NCI-H1436 (cell line): ENCODE data around the gene SAFB.
A peak's percentile ranks its signal among the peaks of the same experiment; 100 is the strongest.

Experiments
- DNase-seq: peaks from one replicate; lab custom pipeline; 2025; lab: John Stamatoyannopoulos, UW

SAFB gene

DNA sequence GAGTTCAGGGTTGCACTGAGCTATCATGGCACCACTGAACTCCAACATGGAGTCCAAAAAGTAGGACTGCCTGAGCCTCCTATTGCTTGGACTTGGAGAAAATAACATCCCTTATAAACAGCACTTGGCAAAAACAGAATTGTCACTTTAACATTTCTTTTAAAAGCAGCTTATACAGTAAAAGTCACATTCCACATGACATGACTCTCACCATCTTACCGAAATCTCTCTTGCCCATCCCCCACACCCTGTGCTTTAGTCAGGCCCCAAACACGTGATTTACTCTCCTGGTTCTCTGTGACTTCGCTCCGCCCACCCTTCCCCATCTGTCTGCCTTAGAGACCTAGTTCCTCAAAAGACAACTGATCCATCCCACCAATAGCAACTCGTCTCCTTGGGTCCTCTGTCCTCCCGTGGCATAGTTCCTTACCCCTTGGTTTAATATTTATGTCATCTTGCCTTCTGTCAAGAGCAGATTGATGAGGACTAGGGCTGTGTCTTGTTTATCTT, 4.6 kb downstream of the SAFB start:
- DNase-seq: no peak

- DNase-seq: no peak
Measured at GRCh38 chr19:5628461-5628860, 5.6 kb downstream of the SAFB start.

DNA sequence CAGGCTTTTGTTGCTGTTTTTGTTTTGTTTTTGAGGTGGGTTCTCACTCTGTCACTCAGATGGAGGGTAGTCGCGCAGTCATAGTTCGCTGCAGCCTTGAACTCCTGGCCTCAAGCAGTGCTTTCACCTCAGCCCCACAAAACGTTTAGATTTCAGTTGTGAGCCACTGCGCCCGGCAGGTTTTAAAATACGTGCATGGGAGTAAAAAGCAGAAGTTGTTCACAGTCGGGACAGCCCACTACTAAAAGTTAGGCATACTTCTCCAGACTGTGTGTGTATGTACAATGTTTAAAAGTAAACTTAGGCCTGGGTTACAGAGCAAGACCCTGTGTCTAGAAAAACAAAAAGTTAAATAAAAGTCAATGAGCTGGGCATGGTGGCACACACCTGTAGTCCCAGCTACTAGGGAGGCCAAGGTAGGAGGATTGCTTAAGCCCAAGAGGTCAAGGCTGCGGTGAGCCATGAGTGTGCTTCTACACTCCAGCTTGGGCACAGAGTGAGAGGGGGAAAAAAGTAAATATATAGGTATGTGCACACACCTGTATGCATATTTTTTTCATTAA, 6.1 kb downstream of the SAFB start:
- no peak for DNase-seq

- DNase-seq: no peak
Measured at GRCh38 chr19:5631567-5632240, 8.8 kb downstream of the SAFB start.

GRCh38 chr19:5632241-5632612, 9.3 kb downstream of the SAFB start:
- no peak for DNase-seq

DNA sequence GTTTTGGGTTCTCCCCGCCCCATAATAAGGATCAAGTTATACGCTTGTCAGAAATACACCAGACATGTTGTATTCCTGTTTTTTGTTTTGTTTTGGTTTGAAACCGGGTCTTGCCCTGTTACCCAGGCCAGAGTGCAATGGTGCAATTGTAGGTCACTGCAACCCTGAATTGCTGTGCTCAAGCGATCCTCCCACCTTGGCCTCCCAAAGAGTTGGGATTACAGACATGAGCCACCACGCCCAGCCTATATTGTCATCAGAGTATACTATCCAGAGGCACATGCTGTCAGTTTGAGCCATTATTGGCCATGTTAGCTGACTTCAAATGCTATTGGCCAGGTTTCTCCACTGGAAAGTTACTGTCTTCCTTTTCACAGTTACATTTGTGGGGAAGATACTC, 9.8 kb downstream of the SAFB start:
- DNase-seq: no peak

DNA sequence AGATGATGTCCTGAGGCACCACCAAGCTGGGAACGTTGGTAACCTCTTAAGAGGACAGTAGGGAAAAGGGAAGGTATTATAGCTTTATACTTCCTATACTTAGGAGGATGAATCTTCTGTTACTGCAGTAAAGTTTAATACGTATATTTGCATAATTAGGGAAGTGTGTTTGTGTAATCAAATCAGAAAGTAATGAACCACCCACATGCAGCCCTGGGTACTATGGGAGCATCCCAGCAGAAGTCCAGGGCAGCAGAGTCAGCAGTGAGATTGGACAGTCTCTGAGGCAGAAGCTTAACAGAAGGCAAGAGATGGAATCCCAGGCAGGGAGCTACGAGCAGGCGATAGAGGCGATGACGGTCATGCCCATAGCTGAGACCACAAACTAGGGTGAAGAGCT, 12.5 kb downstream of the SAFB start:
- DNase-seq: no peak

- DNase-seq: no peak
Measured at GRCh38 chr19:5637971-5638370, 15.1 kb downstream of the SAFB start.

- no peak for DNase-seq
Measured at GRCh38 chr19:5641171-5641570, 18.3 kb downstream of the SAFB start.

DNA sequence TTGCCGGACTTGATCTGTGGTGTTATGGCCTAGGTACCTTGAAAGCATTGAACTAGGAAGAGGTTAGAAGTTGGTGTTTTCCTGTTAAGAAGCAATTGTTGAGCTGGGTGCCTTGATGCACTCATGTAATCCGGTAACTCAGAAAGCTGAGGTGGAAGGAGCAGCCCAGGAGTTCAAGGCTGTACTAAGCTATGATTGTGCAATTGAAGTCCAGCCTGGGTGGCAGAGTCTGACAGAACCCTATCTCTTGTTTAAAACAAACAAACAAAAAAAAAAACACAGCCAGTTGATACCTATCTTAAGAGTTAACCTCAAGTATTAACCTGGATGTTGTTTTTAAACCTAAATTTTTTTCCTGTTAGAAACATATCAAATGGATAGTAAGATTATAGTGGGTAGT, 19.3 kb downstream of the SAFB start:
- no peak for DNase-seq

DNA sequence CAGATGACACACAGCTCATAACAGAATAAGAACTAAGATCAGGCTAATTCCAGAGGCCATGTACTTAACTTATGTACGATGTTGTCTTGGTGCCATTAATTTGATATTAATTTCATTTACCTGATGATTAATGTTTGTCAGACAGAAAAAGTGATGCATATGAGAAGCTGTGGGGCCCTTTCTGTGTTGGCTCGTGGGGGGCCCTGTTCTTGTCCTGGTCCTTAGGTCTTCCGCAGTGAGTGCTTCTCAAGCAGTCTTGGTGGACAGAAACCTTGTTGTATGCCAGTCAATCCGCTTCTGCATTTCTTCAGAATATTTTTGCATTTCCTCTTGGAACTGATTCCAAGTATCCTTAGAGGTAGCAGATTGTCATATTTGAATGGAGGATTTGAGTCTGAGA, 20.2 kb downstream of the SAFB start:
- DNase-seq: no peak

- DNase-seq: no peak
Measured at GRCh38 chr19:5644037-5644436, 21.2 kb downstream of the SAFB start.

GRCh38 chr19:5645409-5645808, 22.5 kb downstream of the SAFB start:
- peak; percentile 46 for DNase-seq

DNA sequence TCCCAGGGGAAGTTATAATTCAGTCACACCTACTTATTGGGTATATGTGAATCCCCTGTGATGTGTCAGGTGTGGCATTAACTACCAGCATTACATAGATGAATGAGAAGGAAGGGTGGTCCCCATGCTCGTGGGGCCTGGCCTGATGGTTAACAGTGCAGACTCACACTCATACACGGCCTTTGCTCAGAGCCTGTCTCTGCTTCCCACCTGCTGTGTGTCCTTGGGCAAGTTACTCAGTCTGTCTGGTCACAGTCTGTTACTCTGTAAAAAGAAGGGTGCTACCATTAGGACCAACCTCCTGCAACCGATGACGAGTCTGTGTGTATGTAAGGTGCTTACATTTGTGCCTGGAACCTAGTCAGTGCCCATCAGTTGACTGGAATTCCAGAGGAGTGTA, 23.8 kb downstream of the SAFB start:
- DNase-seq: no peak

GRCh38 chr19:5648464-5648863, 25.6 kb downstream of the SAFB start:
- DNase-seq: no peak

DNA sequence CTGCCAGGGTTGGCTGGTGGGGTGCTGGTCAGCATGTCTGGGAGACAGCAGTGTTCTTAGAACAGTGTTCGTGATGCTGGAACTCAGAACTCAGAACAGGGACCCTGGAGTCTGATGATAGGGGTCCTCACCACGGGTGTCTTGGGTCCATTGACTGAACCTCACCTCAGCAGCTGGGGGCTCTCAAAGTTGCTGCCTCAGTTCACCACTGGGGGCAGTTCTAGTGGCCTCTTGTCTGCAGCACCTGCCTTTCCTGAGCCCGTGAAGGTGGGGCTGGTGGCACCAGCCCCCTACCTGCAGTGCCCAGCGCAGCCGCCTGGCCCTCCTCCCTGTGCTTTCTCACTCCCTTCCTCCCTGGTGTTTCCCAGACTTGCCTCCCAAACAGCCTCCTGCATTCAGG, 28.5 kb downstream of the SAFB start:
- no peak for DNase-seq

DNA sequence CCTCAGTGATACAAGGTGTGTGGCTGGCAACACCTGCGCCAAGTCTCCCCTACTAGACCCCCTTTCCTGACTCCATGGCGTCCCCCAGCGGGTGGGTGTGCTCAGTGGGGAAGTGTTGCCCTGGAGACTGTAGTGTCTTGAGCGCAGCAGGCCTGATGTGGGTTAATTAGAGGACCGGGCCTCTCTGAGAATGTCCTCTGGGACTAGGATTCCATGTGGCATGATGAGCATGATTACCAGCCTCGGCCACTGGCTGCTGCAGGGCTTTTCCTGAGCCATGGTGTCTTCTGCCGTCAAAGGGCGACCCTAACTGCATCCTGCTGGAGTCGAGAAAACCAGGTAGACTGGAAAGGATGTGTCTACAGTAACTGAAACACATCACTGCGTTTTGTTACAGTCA, 29.4 kb downstream of the SAFB start:
- DNase-seq: no peak

GRCh38 chr19:5654931-5655330, 32.0 kb downstream of the SAFB start:
- no peak for DNase-seq

DNA sequence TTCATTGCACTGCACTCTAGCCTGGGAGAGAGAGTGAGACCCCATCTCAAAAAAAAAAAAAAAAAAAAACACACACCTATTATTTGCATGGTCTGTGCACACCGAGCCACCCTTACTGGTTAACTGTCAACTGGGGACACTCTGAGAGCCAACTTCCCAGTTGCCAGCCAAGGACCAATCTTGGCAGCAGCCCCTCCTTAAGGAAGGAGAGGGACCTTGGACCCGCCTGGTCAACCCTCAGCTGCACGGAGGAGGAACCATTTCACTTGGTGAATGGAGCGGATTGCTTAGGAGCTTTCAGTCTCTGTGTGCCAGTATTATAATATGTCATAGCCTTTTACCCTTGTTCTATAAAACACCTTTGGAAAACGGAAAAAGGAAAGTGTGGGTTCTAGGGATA, 32.5 kb downstream of the SAFB start:
- no peak for DNase-seq

- DNase-seq: no peak
Measured at GRCh38 chr19:5661483-5661882, 38.6 kb downstream of the SAFB start.

DNA sequence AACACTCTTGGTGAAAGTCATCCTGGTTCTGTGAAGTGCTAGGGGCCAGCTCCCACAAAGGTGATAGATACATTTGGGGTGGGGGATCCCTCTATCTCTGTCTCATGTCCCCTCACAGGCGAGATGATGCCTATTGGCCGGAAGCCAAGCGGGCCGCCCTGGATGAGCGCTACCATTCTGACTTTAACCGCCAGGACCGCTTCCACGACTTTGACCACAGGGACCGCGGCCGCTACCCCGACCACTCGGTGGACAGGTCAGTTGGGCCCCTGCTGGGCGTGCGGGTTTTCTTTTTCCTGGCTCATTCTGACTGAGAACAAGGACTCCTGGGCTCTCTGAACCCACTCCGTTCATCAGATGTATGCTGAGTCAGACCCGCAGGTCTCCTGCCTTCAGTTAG, 41.0 kb downstream of the SAFB start:
- no peak for DNase-seq

DNA sequence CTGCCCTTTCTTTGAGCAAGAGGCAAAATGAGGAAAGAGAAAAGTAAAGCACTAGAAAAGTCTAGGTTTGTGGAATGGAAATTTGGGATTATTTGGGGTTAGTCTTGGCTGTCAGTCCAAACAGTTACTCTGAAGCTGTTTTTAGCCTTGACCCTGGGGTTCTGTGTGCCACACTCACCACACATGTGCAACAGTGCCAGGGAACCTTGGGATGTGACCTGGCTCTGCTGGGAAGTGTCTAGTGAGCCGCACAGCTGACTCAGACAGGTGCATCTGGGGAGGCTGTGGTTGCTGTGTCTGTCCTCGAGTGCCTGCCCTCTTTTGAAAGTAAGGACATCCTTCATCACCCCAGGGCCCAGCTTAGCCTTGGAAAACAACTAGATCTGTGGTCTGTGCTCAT, 41.6 kb downstream of the SAFB start:
- no peak for DNase-seq

- DNase-seq: no peak
Measured at GRCh38 chr19:5665781-5666513, 43.1 kb downstream of the SAFB start.
